HL-60 (cell line): ENCODE data around the gene ZNF74.

Experiments used
- DNase-seq, 2 experiments: peaks; one replicate each; pipeline ENCODE4 v3.0.0-alpha.2; 2010 to 2020; ENCODE audit warnings: low read depth in 1 of 2, low spot score in 1 of 2
- H3K27ac ChIP-seq: fragments of 250-450 bp; sonication (Bioruptor Pico); replicated peaks from 2 replicates; pipeline ENCODE4 v1.5.1; 2020; ENCODE audit warnings: mild to moderate bottlenecking, moderate library complexity
- H3K27me3 ChIP-seq: fragments of 250-450 bp; sonication (Bioruptor Pico); 2 replicates; pipeline ENCODE4 v1.5.1; 2021; ENCODE audit warnings: mild to moderate bottlenecking, moderate library complexity; ENCODE audit not compliant: insufficient read depth, poor library complexity, severe bottlenecking
- H3K4me3 ChIP-seq: replicated peaks from 2 replicates; pipeline ENCODE4 v1.5.1; 2011; ENCODE audit warnings: mild to moderate bottlenecking, control low read depth, low read length; ENCODE audit not compliant: insufficient read depth
- GABPA ChIP-seq: IDR thresholded peaks from 2 replicates; pipeline ENCODE4 v1.6.1; 2012; ENCODE audit warnings: low read depth
- POLR2AphosphoS5 ChIP-seq: IDR thresholded peaks from 2 replicates; pipeline ENCODE4 v1.6.1; 2012; ENCODE audit warnings: low read depth
- SPI1 ChIP-seq: IDR thresholded peaks from 2 replicates; pipeline ENCODE4 v1.6.1; 2012; ENCODE audit warnings: low read depth, mild to moderate bottlenecking, borderline replicate concordance
- TF ChIP-seq, protein P1 (sequence below): IDR thresholded peaks from one replicate; pipeline ENCODE4 v1.5.1; 2011; ENCODE audit warnings: low read length, control low read depth, inconsistent platforms; ENCODE audit not compliant: insufficient read depth
- TF ChIP-seq, protein P2 (sequence below): IDR thresholded peaks from 2 replicates; pipeline ENCODE4 v1.6.1; 2012; ENCODE audit warnings: low read depth; ENCODE audit not compliant: insufficient replicate concordance

ZNF74 gene

DNA sequence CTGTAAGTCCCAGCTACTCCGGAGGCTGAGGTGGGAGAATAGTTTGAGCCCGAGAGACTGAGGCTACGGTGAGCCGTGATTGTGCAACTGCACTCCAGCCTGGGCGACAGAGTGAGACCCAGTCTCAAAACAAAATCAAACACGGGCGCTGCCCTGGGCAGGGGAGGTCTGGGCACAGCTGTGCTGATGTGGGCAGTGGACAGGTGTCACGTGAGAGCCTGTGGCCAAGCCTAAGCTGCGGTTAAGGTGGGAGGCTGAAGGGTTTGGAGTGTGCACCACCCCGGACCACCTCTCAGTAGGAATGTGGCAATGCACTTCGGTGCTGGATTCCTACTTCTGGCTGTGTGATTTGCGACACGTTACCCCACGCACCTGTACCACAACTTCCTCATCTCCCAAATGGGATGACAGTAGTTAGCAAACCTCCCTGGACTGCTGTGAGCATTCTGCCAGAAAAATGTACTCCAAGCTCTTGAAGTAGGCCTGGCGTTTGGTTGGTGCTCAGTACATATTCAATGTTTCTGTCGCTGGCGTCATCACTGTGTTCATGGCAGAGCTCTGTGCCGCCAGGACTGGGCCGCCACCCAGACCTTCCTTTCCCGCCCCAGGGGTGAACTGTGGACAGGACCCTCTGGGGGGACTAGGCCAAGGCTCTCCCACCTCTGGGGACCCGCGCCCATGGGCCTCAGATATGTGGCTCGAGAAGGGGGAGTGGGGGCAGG lies 807 bp upstream of the ZNF74 start:
- Histone ChIP-seq H3K27me3 (no peaks in the 10 kb centered on the region), H3K27ac (peak overlapping the region; percentile 79), H3K4me3 (peak overlapping the region; percentile 70)
- peak in 1 of 2 experiments; percentile 30 for DNase-seq
- TF ChIP-seq POLR2AphosphoS5 (no peak), GABPA (no peak), SPI1 (no peak)
- TF ChIP-seq, protein P1, sequence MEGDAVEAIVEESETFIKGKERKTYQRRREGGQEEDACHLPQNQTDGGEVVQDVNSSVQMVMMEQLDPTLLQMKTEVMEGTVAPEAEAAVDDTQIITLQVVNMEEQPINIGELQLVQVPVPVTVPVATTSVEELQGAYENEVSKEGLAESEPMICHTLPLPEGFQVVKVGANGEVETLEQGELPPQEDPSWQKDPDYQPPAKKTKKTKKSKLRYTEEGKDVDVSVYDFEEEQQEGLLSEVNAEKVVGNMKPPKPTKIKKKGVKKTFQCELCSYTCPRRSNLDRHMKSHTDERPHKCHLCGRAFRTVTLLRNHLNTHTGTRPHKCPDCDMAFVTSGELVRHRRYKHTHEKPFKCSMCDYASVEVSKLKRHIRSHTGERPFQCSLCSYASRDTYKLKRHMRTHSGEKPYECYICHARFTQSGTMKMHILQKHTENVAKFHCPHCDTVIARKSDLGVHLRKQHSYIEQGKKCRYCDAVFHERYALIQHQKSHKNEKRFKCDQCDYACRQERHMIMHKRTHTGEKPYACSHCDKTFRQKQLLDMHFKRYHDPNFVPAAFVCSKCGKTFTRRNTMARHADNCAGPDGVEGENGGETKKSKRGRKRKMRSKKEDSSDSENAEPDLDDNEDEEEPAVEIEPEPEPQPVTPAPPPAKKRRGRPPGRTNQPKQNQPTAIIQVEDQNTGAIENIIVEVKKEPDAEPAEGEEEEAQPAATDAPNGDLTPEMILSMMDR = no peak
- TF ChIP-seq, protein P2, sequence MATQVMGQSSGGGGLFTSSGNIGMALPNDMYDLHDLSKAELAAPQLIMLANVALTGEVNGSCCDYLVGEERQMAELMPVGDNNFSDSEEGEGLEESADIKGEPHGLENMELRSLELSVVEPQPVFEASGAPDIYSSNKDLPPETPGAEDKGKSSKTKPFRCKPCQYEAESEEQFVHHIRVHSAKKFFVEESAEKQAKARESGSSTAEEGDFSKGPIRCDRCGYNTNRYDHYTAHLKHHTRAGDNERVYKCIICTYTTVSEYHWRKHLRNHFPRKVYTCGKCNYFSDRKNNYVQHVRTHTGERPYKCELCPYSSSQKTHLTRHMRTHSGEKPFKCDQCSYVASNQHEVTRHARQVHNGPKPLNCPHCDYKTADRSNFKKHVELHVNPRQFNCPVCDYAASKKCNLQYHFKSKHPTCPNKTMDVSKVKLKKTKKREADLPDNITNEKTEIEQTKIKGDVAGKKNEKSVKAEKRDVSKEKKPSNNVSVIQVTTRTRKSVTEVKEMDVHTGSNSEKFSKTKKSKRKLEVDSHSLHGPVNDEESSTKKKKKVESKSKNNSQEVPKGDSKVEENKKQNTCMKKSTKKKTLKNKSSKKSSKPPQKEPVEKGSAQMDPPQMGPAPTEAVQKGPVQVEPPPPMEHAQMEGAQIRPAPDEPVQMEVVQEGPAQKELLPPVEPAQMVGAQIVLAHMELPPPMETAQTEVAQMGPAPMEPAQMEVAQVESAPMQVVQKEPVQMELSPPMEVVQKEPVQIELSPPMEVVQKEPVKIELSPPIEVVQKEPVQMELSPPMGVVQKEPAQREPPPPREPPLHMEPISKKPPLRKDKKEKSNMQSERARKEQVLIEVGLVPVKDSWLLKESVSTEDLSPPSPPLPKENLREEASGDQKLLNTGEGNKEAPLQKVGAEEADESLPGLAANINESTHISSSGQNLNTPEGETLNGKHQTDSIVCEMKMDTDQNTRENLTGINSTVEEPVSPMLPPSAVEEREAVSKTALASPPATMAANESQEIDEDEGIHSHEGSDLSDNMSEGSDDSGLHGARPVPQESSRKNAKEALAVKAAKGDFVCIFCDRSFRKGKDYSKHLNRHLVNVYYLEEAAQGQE = no peak

DNA sequence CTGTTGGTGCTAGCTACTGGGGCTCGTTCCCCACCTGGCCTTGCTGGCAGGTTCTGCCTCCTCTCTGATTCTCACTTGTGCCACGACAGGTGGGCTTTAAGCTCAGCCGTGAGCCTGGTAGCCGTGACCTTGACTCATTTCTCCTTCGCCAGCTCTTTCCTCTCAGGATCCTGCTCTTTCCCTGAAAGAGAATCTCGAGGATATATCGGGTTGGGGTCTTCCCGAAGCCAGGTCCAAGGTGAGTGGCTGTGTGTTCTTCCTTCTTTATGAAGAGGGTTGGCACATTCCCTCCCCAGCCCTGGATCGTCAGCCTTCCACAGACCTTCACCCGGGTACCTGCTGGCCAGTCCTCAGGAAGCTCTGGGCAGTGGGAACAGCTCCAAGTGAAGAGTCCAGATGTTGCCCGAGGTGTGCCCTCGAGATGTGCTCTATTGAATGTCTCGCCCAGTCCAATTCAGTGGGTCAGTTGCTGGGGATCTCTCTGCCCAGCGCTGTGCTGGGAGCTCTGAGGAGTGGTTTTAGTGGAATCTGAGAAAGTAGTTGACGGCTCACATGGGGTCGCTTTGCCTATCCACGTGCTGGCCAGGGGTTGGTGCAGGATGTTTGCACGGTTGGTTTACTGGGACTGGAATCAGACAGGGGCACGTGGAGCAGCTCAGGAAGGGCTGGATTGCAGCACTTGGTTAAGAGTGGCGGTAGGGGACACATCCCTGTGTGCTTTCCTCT lies 1.4 kb downstream of the ZNF74 start:
- H3K4me3 ChIP-seq = peak overlapping the region; percentile 70
- peak; percentile 25 to 26 for DNase-seq
- TF ChIP-seq SPI1 (no peak), POLR2AphosphoS5 (no peak), GABPA (no peak)
- TF ChIP-seq, protein P2 = no peak
- TF ChIP-seq, protein P1 = no peak
- no peaks in the 10 kb centered on the region for H3K27me3 ChIP-seq
- peak overlapping the region; percentile 24; the same call in 1 of the 2 replicates for H3K27ac ChIP-seq

DNA sequence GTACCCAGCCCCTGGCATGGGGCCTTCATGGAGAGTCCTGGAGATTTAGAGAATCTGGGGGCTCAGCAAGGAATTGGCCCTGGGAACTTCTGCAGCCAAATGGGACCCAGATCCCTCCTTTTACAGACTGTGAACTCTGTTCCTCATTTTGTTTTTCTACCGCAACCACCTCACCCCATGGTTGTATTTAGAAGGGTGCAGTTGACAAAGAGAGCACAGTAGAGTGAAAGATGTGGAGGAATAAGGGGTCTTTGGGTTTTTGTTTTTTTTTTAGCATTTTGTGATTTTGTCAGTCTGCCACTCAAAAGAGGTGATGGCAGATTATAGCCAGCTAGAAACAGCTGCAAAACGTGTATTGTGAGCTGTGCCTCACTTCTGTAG lies 1.9 kb downstream of the ZNF74 start:
- DNase-seq = peak in 1 of 2 experiments; percentile 31
- H3K4me3 ChIP-seq = peak overlapping the region; percentile 70; the same call in 1 of the 2 replicates
- TF ChIP-seq SPI1 = peak; percentile 89
- TF ChIP-seq, protein P1 = no peak
- no peaks in the 10 kb centered on the region for H3K27me3 ChIP-seq
- peak overlapping the region; percentile 24; the same call in 1 of the 2 replicates for H3K27ac ChIP-seq
